Left renal pelvis (tissue), 4 donors: ENCODE results near the gene SDE2. TPM values are rescaled to one million over a fixed set of nuclear protein-coding genes. Genes with fewer than 3 reads are reported as not detected.

Experiments used
- DNase-seq, 4 donors: peaks; one replicate each; pipeline ENCODE4 v3.0.0-alpha.2; 2013; ENCODE audit warnings: low read depth in 4 of 4, low spot score in 3 of 4
- polyA plus RNA-seq, 4 donors: library from polyadenylated mRNA; unstranded; fragments of 120-200 nt; gene quantifications; one replicate each; pipeline ENCODE4 v1.2.1, GENCODE V29; 2013; ENCODE audit not compliant: insufficient read length in 4 of 4

The SDE2 gene
- 10 to 100 TPM; 20.0 to 26.8 (median 22.2) TPM for polyA plus RNA-seq

DNA sequence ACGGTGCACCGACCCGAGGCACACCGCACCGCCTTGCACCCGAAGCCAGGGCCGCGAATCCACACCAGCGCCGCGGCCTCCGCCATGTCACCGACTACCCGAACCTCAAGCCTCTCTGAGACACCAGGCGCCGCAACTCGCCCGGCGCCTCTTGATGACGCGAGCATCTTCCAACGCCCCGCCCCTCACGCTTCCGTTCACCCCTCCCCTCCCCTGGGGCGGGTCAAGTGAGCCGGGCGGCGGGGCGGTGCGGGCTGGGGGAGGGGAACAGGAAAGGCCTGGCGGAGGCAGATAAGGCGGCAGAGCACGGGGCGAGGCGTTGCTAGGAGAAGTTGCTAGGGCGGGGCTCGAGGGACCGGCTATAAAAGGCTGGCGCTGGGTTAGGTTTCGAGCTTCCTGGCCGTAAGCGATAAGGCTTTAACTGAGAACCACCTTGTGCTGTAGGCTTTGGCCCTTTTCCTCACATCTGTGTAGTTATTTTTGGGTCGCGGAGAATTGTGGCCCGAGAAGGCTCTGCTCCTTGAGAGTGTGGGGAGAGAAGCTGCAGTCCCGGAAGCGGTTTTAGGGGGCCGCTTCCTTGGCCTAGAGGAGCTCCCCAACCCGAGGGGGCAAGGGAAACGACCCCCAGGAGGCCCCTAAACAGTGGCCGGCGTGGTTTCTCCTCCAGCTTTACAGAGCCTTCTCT is at the start of gene SDE2:
SDE2 (minus strand) TSS at position 117 of the 685 bp plus-strand sequence; CDS start at position 86, 31 bp downstream.
- DNase-seq = peak; percentile 94 to 99 (median 98)

- no peak for DNase-seq
Observed at GRCh38 chr1:226048886-226049285, 49.7 kb upstream of the SDE2 start.

DNA sequence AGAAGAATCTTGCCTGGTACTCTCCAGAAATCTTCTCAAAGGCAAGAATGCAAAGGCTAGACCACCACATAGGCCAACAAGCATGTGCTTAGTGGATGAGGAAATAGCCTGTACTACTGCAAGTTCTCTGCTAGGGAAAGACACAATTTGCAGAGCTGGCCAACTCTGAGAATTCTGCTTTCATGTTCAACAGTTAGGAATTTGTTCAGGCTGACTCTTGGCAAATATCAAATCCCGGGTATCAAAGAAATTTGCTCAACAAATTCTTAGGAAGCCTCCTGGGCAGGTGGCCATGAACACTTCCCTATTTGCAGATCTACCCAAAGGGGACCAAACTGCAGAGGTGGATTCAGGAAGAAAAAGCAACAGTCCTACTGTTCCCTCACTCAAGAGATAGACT is 48.4 kb upstream of the SDE2 start:
- DNase-seq = no peak

- no peak for DNase-seq
Observed at GRCh38 chr1:226046240-226046639, 47.1 kb upstream of the SDE2 start.

DNA sequence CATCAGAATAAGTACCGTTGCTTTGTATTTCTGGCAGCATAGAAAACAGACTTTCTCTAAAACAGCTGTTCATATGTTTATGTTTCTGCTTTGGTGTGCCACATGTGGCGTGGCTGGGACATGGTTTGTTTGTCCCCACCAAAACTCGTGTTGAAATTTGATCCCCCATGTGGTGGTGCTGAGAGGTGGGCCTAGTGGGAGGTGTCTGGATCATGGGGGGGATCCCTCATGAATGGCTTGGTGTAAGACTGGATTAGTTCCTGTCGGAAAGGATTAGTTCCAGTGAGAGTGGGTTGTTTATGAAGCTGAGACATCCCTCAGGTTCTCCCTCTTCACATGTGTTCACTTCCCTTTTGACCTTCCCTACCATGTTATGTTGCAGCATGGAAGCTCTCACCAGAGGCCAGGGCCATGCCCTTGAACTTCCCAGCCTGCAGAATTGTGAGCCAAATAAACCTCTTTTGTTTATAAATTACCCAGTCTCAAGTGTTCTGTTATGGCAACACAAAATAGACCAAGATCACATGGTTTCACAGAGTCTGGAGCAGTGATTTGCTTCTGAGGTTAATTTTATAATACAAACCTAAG is 45.5 kb upstream of the SDE2 start:
- no peak for DNase-seq

DNA sequence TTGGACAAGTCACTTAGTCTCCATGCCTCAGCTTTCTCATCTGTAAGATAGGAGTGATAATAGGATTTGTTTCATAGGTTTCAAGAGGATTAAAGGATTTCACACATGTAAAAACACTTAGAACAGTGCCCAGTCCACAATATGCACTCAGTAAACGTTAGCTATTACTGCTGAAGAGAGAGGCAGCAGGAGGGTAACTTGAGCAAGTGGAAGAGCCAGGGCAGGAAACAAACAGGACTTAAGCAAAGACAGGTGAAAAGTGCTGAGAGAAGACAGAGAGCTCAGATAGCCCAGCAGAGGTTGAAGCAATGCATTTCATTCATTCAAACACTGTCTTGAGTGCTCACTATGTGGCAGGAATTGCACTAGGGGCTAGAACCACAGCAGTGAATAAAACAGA is 42.3 kb upstream of the SDE2 start:
- no peak for DNase-seq

- no peak for DNase-seq
Observed at GRCh38 chr1:226038661-226039060, 39.5 kb upstream of the SDE2 start.

- DNase-seq = no peak
Observed at GRCh38 chr1:226035915-226036314, 36.8 kb upstream of the SDE2 start.

DNA sequence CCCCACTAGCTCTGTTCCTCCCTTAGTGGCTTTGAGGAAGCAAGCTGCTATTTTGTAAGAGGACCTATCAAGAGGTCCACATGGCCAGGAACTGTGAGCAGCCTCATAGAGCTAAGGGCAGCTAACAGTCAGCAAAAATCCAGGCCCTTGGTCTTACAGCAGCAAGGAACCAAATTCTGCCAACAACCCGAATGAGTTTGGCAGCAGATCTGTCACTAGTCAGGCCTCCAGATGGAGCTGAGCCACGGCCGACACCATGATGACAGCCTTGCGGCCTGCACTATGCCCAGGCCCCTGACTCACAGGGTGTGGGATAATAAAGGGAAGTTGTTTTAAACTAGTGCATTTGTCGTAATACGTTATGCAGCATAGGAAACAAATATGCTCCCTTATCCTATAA is 35.3 kb upstream of the SDE2 start:
- no peak for DNase-seq

- DNase-seq = no peak
Observed at GRCh38 chr1:226033991-226034390, 34.8 kb upstream of the SDE2 start.

- DNase-seq = no peak
Observed at GRCh38 chr1:226033582-226033981, 34.4 kb upstream of the SDE2 start.

GRCh38 chr1:226029568-226030225 is 30.6 kb upstream of the SDE2 start:
- DNase-seq = no peak

DNA sequence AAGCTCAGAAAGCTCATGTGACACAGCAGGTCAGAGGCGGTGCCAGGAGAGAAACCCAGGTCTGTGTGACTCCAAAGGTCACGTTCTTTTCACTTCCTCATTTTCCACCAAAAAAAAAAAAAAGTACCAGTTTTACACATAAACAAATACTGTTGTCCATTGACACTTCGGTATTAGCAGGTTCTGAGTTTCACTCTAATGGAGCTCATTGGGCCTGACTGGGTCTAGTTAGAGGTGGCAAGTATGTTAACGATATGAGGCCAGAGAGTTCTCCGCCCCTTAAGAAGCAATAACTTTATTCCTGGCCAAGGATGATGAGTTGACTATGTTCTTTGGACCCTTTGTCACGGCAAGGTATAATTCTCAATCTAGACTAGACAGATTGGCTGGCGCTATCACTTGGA is 30.0 kb upstream of the SDE2 start:
- no peak for DNase-seq

GRCh38 chr1:226027538-226028217 is 28.5 kb upstream of the SDE2 start:
- no peak for DNase-seq

DNA sequence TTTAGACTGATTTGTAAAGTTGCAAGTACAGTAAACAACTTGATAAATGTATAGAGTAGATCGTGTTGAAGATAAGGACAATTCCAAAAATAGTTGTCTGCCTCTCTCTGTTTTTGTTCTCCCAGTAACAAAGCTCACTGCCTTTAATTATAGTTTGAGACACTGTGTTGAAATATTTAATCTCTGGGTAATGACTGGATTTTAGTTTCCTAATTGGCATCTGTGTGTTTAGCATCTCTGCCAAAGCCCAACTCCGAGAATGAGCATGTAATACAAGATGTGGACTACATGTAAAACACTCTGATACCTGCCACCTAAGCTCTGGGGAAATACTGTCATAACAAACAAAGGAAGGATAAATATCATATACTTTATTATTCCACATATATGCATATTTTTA is 27.7 kb upstream of the SDE2 start:
- no peak for DNase-seq

DNA sequence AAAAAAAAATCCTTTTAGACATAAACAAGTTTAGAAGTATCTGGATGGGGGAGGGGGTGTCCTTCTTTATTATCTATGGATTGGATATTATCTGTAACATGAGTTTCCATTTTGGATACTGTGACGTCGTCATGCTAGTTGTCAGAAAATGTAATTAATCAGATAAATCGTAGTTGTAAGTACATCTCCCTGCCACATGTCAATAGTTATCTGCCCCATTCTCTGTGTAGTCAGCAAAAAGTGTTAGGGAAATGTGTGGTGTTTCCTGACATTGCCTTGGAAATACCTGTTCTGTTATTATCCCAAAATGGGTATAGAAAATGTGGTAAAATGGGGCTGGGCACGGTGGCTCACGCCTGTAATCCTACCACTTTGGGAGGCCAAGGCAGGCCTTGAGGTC is 24.6 kb upstream of the SDE2 start:
- no peak for DNase-seq

DNA sequence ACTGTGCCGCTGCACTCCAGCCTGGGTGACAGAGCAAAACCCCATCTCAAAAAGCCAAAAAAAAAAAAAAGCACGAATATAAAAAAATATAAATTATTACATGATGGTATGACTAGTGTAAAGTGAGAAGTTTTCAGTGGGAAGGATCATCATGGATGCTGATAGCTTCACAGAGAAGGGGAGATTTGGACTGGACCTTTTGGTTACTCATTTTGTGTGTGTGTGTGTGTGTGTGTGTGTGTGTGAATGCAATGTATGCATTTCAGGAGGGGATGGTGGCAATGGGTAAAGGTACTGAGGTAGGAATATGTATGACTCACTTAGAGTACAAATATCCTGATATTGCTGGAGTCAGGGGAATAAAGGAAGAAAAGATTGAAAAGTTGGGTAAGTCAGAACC is 22.7 kb upstream of the SDE2 start:
- no peak for DNase-seq

GRCh38 chr1:226021401-226021800 is 22.3 kb upstream of the SDE2 start:
- DNase-seq = no peak

- no peak for DNase-seq
Observed at GRCh38 chr1:226019572-226019971, 20.4 kb upstream of the SDE2 start.

DNA sequence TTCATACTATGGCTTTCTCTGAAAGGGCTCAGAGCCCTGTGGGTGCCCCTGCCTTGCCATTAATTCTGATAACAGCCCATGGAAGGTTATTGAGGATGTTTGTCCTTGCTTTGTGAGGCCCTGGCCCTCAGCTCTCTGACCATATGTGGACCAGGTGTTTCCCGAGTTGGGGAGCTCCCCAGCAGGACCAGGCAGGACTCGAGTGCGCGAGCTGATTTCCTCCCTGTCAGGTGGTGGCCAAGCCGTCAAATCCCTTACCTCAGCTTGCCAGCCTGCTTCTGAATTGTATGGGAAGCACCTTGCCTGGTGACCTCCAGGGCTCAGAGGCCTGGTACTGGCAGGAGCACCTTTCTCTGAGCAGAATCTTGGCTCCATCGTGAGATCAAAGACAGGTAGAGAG is 17.9 kb upstream of the SDE2 start:
- DNase-seq = no peak

DNA sequence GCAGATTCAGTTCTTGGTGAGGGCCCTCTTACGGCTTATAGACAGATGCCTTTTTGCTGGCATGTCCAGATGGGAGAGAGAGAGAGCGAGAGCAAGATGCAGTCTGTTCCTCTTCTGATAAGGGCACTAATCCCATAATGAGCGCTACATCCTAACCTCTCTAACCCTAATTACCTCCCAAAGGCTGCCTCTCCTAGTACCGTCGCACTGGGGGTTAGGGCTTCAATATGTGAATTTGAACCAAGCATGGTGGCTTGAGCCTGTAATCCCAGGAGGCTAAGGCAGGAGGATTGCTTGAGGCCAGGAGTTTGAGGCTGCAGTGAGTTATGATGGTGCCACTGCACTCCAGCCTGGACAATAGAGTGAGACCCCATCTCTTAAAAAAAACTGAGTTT is 10.5 kb upstream of the SDE2 start:
- no peak for DNase-seq
